ENCODE results near the gene MXI1.

Gene MXI1

DNA sequence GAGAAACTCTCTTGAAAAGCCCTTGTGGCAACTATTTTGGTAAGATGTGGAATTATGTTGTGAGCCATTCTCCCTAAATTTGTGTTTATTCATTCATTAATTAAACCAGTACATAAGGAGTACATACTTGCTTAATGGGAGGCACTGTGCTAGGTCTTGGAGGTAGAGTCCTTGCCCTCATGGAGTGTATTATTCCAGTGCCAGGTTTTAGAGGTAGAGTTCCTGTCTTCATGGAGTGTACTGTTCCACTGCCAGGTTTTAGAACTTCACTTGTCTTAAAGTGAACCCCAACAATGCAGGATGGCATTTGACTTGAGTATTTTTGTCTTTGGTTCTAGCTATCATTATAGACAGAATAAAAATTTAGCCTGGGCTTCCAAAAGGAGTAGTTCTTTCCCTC lies 8.8 kb downstream of the MXI1 start:
- TF ChIP-seq, protein P1, sequence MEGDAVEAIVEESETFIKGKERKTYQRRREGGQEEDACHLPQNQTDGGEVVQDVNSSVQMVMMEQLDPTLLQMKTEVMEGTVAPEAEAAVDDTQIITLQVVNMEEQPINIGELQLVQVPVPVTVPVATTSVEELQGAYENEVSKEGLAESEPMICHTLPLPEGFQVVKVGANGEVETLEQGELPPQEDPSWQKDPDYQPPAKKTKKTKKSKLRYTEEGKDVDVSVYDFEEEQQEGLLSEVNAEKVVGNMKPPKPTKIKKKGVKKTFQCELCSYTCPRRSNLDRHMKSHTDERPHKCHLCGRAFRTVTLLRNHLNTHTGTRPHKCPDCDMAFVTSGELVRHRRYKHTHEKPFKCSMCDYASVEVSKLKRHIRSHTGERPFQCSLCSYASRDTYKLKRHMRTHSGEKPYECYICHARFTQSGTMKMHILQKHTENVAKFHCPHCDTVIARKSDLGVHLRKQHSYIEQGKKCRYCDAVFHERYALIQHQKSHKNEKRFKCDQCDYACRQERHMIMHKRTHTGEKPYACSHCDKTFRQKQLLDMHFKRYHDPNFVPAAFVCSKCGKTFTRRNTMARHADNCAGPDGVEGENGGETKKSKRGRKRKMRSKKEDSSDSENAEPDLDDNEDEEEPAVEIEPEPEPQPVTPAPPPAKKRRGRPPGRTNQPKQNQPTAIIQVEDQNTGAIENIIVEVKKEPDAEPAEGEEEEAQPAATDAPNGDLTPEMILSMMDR (IDR thresholded peaks at IDR 0.05; ENCODE audit: low read length, missing control alignments) = no peak
- DNase-seq (ENCODE audit: low read depth) = no peak
- H3K4me3 ChIP-seq (replicated peaks; ENCODE audit: low read depth, low read length) = no peak overlapping the region

DNA sequence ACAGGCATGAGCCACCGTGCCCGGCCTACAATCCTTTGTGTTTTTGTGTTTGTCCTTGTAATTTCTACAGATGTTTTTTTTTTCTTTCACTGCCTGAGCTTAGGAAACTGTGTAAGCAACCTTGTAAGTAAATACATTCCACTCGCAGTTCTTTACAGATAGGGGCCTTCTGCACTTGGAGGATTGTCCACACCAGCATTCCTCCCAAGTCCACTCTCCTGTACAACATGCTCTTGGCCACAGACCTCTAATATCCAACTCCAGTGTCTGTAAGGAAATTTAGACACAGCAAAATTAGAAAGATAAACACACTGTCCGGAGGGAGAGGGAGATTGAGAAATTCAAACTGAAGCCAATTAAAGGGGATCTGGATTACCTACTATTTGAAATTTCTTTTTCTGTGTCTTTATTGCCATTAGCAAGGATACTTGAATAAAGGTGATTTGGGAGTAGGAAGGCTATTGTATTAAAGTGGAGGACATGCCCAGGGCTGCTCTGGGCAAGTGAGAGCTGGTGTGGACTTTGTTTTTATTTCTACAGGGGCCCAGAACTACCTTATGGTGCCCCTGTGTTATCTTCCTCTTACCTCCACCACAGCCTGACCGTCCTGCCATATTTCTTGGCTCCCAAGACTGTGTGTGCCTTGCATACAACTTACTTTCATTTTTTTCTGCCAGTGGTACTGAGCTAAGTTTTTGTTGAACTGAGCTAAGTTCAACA lies 9.7 kb downstream of the MXI1 start:
- no peak overlapping the region for H3K4me3 ChIP-seq (replicated peaks; ENCODE audit: low read depth, low read length)
- TF ChIP-seq, protein P1 (IDR thresholded peaks at IDR 0.05; ENCODE audit: low read length, missing control alignments) = no peak
- peak; percentile 15 for DNase-seq (ENCODE audit: low read depth)

GRCh38 chr10:110217662-110218008 lies 10.2 kb downstream of the MXI1 start:
- DNase-seq (ENCODE audit: low read depth) = no peak
- TF ChIP-seq, protein P1 (IDR thresholded peaks at IDR 0.05; ENCODE audit: low read length, missing control alignments) = no peak
- H3K4me3 ChIP-seq (replicated peaks; ENCODE audit: low read depth, low read length) = no peak overlapping the region

GRCh38 chr10:110218632-110219031 lies 11.2 kb downstream of the MXI1 start:
- DNase-seq (ENCODE audit: low read depth) = no peak
- H3K4me3 ChIP-seq (replicated peaks; ENCODE audit: low read depth, low read length) = no peak overlapping the region
- TF ChIP-seq, protein P1 (IDR thresholded peaks at IDR 0.05; ENCODE audit: low read length, missing control alignments) = no peak

DNA sequence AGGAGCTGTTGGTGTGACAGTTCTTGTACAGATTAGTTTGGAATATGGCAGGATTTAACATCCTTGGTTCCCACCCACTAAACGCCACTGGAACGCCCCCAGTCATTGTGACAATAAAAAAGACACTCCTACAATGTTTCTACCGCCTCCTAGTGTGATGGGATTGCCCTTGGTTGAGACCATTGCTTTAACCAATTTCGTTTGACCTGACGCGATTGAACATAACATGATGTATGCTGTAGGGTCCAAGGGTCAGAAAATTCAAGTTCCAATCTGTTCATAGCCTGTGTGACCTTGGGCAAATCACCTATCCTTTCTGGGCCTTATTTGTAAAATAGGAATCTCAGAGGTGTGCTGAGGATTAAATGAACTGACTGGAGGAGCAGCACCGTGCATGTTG lies 12.5 kb downstream of the MXI1 start:
- no peak for DNase-seq (ENCODE audit: low read depth)
- no peak overlapping the region for H3K4me3 ChIP-seq (replicated peaks; ENCODE audit: low read depth, low read length)
- TF ChIP-seq, protein P1 (IDR thresholded peaks at IDR 0.05; ENCODE audit: low read length, missing control alignments) = no peak

GRCh38 chr10:110220398-110220797 lies 13.0 kb downstream of the MXI1 start:
- no peak for DNase-seq (ENCODE audit: low read depth)

More at GRCh38 chr10:110220398-110220797, 13.0 kb downstream of the MXI1 start:
- TF ChIP-seq, protein P1 (IDR thresholded peaks at IDR 0.05; ENCODE audit: low read length, missing control alignments) = no peak
- no peak overlapping the region for H3K4me3 ChIP-seq (replicated peaks; ENCODE audit: low read depth, low read length)
